Progenitor cell of endocrine pancreas (in vitro differentiated cells): ENCODE data around the gene TRIM58. TPM values are rescaled to one million over a fixed set of nuclear protein-coding genes. Genes with fewer than 3 reads are reported as not detected.

ENCODE experiments used
- DNase-seq: peaks from one replicate; pipeline ENCODE4 v3.0.0; 2021; ENCODE audit warnings: low spot score; ENCODE audit not compliant: unreplicated experiment
- H3K27ac Mint-ChIP-seq: 2 replicates; pipeline ENCODE4 v1.8.0; 2021; ENCODE audit warnings: mild to moderate bottlenecking, moderate library complexity, mixed read lengths
- H3K27me3 Mint-ChIP-seq: 2 replicates; pipeline ENCODE4 v1.8.0; 2021; ENCODE audit warnings: mixed read lengths
- H3K36me3 Mint-ChIP-seq: 2 replicates; pipeline ENCODE4 v1.8.0; 2022; ENCODE audit warnings: mixed read lengths; ENCODE audit not compliant: insufficient read depth
- H3K4me1 Mint-ChIP-seq: 2 replicates; pipeline ENCODE4 v1.8.0; 2021; ENCODE audit warnings: low read depth, mixed read lengths
- H3K4me3 Mint-ChIP-seq: 2 replicates; pipeline ENCODE4 v1.8.0; 2021; ENCODE audit warnings: low read depth, mild to moderate bottlenecking, moderate library complexity, mixed read lengths
- H3K9me3 Mint-ChIP-seq: 2 replicates; pipeline ENCODE4 v1.8.0; 2021; ENCODE audit warnings: low read depth, mixed read lengths
- total RNA-seq: library from RNA; stranded (reverse); gene quantifications from 2 replicates; pipeline ENCODE4 v1.2.1, GENCODE V29; 2021
- TF ChIP-seq, protein P1 (sequence below): fragments of 200-600 bp; sonication (generic); IDR thresholded peaks from one replicate; pipeline ENCODE4 v1.5.0; 2021; ENCODE audit warnings: antibody characterized with exemption, mild to moderate bottlenecking; ENCODE audit not compliant: unreplicated experiment

Gene TRIM58
- total RNA-seq, 1 donor from 2014 or later = 1.1 TPM

- H3K27me3 Mint-ChIP-seq = no peaks in the 10 kb centered on the region
- H3K4me1 Mint-ChIP-seq = no peaks in the 10 kb centered on the region
- TF ChIP-seq, protein P1, sequence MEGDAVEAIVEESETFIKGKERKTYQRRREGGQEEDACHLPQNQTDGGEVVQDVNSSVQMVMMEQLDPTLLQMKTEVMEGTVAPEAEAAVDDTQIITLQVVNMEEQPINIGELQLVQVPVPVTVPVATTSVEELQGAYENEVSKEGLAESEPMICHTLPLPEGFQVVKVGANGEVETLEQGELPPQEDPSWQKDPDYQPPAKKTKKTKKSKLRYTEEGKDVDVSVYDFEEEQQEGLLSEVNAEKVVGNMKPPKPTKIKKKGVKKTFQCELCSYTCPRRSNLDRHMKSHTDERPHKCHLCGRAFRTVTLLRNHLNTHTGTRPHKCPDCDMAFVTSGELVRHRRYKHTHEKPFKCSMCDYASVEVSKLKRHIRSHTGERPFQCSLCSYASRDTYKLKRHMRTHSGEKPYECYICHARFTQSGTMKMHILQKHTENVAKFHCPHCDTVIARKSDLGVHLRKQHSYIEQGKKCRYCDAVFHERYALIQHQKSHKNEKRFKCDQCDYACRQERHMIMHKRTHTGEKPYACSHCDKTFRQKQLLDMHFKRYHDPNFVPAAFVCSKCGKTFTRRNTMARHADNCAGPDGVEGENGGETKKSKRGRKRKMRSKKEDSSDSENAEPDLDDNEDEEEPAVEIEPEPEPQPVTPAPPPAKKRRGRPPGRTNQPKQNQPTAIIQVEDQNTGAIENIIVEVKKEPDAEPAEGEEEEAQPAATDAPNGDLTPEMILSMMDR = no peak
- H3K4me3 Mint-ChIP-seq = no peak overlapping the region
- no peak overlapping the region for H3K27ac Mint-ChIP-seq
- no peaks in the 10 kb centered on the region for H3K36me3 Mint-ChIP-seq
- no peak for DNase-seq
- peaks cover 21% of the 10 kb centered on the region for H3K9me3 Mint-ChIP-seq
These were observed 58.1 kb downstream of the TRIM58 start for GRCh38 chr1:247914941-247915662.

DNA sequence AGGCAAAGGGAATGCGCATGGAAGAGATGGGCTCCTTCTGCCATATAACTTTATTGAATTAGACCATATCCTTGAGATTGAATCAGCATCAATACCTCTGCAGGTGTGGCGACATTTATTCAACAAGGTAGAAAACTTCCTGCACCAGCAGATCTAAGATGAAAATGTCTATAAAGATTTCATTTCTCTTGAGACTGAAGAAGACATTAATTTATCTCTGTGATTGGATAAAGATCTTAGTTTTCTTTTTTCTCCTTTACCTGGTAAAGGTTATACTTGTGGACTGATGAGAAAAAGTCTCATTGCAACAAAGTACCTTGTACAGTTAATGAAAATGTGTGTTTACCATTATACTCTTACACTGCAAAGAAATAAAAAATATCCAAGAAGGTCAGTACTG is 63.0 kb downstream of the TRIM58 start, which contains the start of gene OR2T8:
OR2T8 (plus strand) TSS at position 301 of the 400 bp plus-strand sequence. CDS start 766 bp downstream, outside the sequence.
- Mint-ChIP-seq H3K27me3 (no peaks in the 10 kb centered on the region), H3K4me3 (no peak within 1 kb of the TSS), H3K27ac (no peak within 1 kb of the TSS), H3K4me1 (no peaks in the 10 kb centered on the region), H3K9me3 (peaks cover 8% of the 10 kb centered on the region), H3K36me3 (no peaks in the 10 kb centered on the region)
- no peak for DNase-seq
- TF ChIP-seq, protein P1 = no peak

- Mint-ChIP-seq H3K4me1 (no peaks in the 10 kb centered on the region), H3K4me3 (no peak overlapping the region), H3K9me3 (peaks cover 12% of the 10 kb centered on the region), H3K36me3 (no peaks in the 10 kb centered on the region), H3K27ac (no peak overlapping the region), H3K27me3 (no peaks in the 10 kb centered on the region)
- no peak for DNase-seq
- TF ChIP-seq, protein P1 = no peak
These were observed 67.0 kb downstream of the TRIM58 start for GRCh38 chr1:247923941-247924340.

DNA sequence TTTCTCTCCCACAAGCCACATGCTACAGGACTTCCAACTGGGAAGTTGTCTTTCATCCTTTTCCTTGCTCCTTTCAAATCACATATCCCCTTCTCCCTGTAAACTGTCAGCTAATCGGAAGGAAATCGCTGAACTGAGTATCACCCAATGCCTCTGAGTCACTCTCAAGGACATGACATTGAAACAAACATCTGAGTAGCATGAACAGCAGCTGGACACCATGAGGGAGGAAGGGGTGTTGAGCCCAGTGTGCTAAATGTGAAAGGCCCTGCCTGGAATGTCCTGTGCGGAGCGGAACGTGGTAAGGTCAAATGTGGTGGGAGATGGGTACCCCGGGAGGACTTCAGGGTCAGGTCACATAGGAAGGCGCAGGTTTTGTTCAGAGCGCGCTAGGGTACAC is 67.9 kb downstream of the TRIM58 start, which contains the start of gene OR2AJ1:
OR2AJ1 (plus strand) TSS at position 22 of the 400 bp plus-strand sequence. CDS start 8,880 bp downstream, outside the sequence.
- H3K36me3 Mint-ChIP-seq = no peaks in the 10 kb centered on the region
- TF ChIP-seq, protein P1 = no peak
- H3K4me1 Mint-ChIP-seq = no peaks in the 10 kb centered on the region
- H3K9me3 Mint-ChIP-seq = peaks cover 12% of the 10 kb centered on the region
- no peak within 1 kb of the TSS for H3K27ac Mint-ChIP-seq
- no peak for DNase-seq
- H3K27me3 Mint-ChIP-seq = no peaks in the 10 kb centered on the region
- H3K4me3 Mint-ChIP-seq = no peak within 1 kb of the TSS

Other genes with a start within 250 kb of the TRIM58 start
- not detected in 2 replicates for gene OR13G1, start 177.4 kb upstream of the TRIM58 start, total RNA-seq
- gene OR6F1, start 140.5 kb upstream of the TRIM58 start, total RNA-seq = not detected in 2 replicates
- 0.33 TPM in 1 of 2 replicates, not detected in the other for gene OR14K1, start 118.6 kb upstream of the TRIM58 start, total RNA-seq
- gene OR14A2, start 109.0 kb upstream of the TRIM58 start, total RNA-seq = not detected in 2 replicates
- not detected in 2 replicates for gene OR1C1, start 96.6 kb upstream of the TRIM58 start, total RNA-seq
- gene OR14A16, start 33.1 kb upstream of the TRIM58 start, total RNA-seq = not detected in 2 replicates
- gene OR11L1, start 15.3 kb upstream of the TRIM58 start, total RNA-seq = not detected in 2 replicates
- 0.31 TPM in 1 of 2 replicates, not detected in the other for gene OR2W3, start 38.4 kb downstream of the TRIM58 start, total RNA-seq
- gene OR2T8, start 63.1 kb downstream of the TRIM58 start, total RNA-seq = not detected in 2 replicates
- gene OR2AJ1, start 67.7 kb downstream of the TRIM58 start, total RNA-seq = not detected in 2 replicates
- not detected in 2 replicates for gene OR2L8, start 91.7 kb downstream of the TRIM58 start, total RNA-seq
- gene OR2AK2, start 108.0 kb downstream of the TRIM58 start, total RNA-seq = not detected in 2 replicates
- gene OR2L5, start 156.5 kb downstream of the TRIM58 start, total RNA-seq = not detected in 2 replicates
- gene OR2L2, start 172.9 kb downstream of the TRIM58 start, total RNA-seq = 0.14 and 0.22 TPM in 2 replicates
- not detected in 2 replicates for gene OR2L3, start 189.6 kb downstream of the TRIM58 start, total RNA-seq
- not detected in 2 replicates for gene OR2L13, start 238.0 kb downstream of the TRIM58 start, total RNA-seq